Stimulated activated CD4-positive, alpha-beta T cell treated with anti-CD3 and anti-CD28 coated beads, Interleukin-12 subunit alpha, Interleukin-12 subunit beta, amount 100 ng/mL, for 24 hours (primary cell): ENCODE data around the gene NEK11.

Experiments used
- DNase-seq, 2 experiments: peaks; one replicate each; pipeline ENCODE4 v3.0.0-alpha.2; 2020; ENCODE audit warnings: low read depth in 2 of 2

The NEK11 gene

GRCh38 chr3:131224886-131225550, 198.3 kb downstream of the NEK11 start:
- DNase-seq: no peak

GRCh38 chr3:131228522-131228921, 201.8 kb downstream of the NEK11 start:
- DNase-seq: no peak

GRCh38 chr3:131231710-131232389, 205.2 kb downstream of the NEK11 start:
- no peak for DNase-seq

- no peak for DNase-seq
Observed at GRCh38 chr3:131232711-131233267, 206.1 kb downstream of the NEK11 start.

- DNase-seq: no peak
Observed at GRCh38 chr3:131233900-131234668, 207.4 kb downstream of the NEK11 start.

- no peak for DNase-seq
Observed at GRCh38 chr3:131236421-131236820, 209.7 kb downstream of the NEK11 start.

- no peak for DNase-seq
Observed at GRCh38 chr3:131238496-131238895, 211.8 kb downstream of the NEK11 start.

GRCh38 chr3:131239267-131239666, 212.6 kb downstream of the NEK11 start:
- no peak for DNase-seq

- no peak for DNase-seq
Observed at GRCh38 chr3:131242201-131242600, 215.5 kb downstream of the NEK11 start.

GRCh38 chr3:131250466-131250865, 223.8 kb downstream of the NEK11 start:
- DNase-seq: no peak

GRCh38 chr3:131260525-131260924, 233.8 kb downstream of the NEK11 start:
- no peak for DNase-seq

- DNase-seq: no peak
Observed at GRCh38 chr3:131261104-131261503, 234.4 kb downstream of the NEK11 start.

GRCh38 chr3:131275556-131275955, 248.9 kb downstream of the NEK11 start:
- no peak for DNase-seq

GRCh38 chr3:131277836-131278497, 251.3 kb downstream of the NEK11 start:
- DNase-seq: no peak

GRCh38 chr3:131279577-131279976, 252.9 kb downstream of the NEK11 start:
- no peak for DNase-seq

- DNase-seq: no peak
Observed at GRCh38 chr3:131282379-131282778, 255.7 kb downstream of the NEK11 start.

- no peak for DNase-seq
Observed at GRCh38 chr3:131282967-131283366, 256.3 kb downstream of the NEK11 start.

GRCh38 chr3:131283862-131284261, 257.2 kb downstream of the NEK11 start:
- no peak for DNase-seq

- no peak for DNase-seq
Observed at GRCh38 chr3:131284302-131284701, 257.6 kb downstream of the NEK11 start.

GRCh38 chr3:131285456-131285855, 258.8 kb downstream of the NEK11 start:
- DNase-seq: no peak

GRCh38 chr3:131299836-131300235, 273.2 kb downstream of the NEK11 start:
- DNase-seq: no peak

GRCh38 chr3:131303848-131304247, 277.2 kb downstream of the NEK11 start:
- DNase-seq: no peak
